Prostate gland (tissue), 2 donors: Measurements from ENCODE around the gene DR1.

Experiments
- CTCF ChIP-seq, 4 experiments: fragments of 200-600 bp in 2 of 4; fragments of 450-650 bp in 2 of 4; sonication (generic) in 2 of 4; IDR thresholded peaks; 1 replicate in 3 of 4; 2 replicates in 1 of 4; pipeline ENCODE4 v1.5.1; 2016 to 2019; ENCODE audit warnings: antibody characterized with exemption in 4 of 4, mild to moderate bottlenecking in 2 of 4, moderate library complexity in 2 of 4
- POLR2AphosphoS5 ChIP-seq: sonication (generic); formaldehyde crosslinking; IDR thresholded peaks from one replicate; pipeline ENCODE4 v1.6.1; 2017; ENCODE audit warnings: antibody characterized with exemption

GRCh38 chr1:93330617-93331016 is 15.1 kb upstream of the DR1 start:
- no peak for TF ChIP-seq CTCF (IDR thresholded peaks at IDR 0.05)
- TF ChIP-seq POLR2AphosphoS5 = no peak
